NT2/D1 (cell line): ENCODE results near the gene SALL3.

Experiments used
- SUZ12 ChIP-seq: IDR thresholded peaks from 2 replicates; pipeline ENCODE4 v1.6.1; 2011; ENCODE audit not compliant: insufficient read length, insufficient read depth; ENCODE audit errors: extremely low read depth
- ZNF274 ChIP-seq: IDR thresholded peaks from 2 replicates; pipeline ENCODE4 v1.6.1; 2011; ENCODE audit warnings: mild to moderate bottlenecking, low read depth, low read length

GRCh38 chr18:78934003-78934402, 45.6 kb upstream of the SALL3 start:
- TF ChIP-seq SUZ12 (no peak), ZNF274 (no peak)
